Mucosa of stomach (tissue), 1 donor: ENCODE results near the gene DCST2.

Experiments
- H3K27me3 ChIP-seq: one replicate; pipeline ENCODE4 v1.7.0; 2013; ENCODE audit warnings: mild to moderate bottlenecking, low read length; ENCODE audit not compliant: control insufficient read depth, insufficient read depth
- H3K36me3 ChIP-seq: one replicate; pipeline ENCODE4 v1.7.0; 2013; ENCODE audit warnings: low read length; ENCODE audit not compliant: control insufficient read depth, insufficient read depth
- H3K4me1 ChIP-seq: one replicate; pipeline ENCODE4 v1.7.0; 2013; ENCODE audit warnings: mild to moderate bottlenecking, low read length; ENCODE audit not compliant: control insufficient read depth, insufficient read depth
- H3K4me3 ChIP-seq: one replicate; pipeline ENCODE4 v1.7.0; 2013; ENCODE audit warnings: low read length
- H3K9ac ChIP-seq: one replicate; pipeline ENCODE4 v1.7.0; 2013; ENCODE audit warnings: mild to moderate bottlenecking, low read length, moderate library complexity
- H3K9me3 ChIP-seq: one replicate; pipeline ENCODE4 v1.7.0; 2013; ENCODE audit warnings: mild to moderate bottlenecking, low read length, moderate library complexity; ENCODE audit not compliant: control insufficient read depth
- donor health status: Pancreatic carcinoma.

DCST2 gene

DNA sequence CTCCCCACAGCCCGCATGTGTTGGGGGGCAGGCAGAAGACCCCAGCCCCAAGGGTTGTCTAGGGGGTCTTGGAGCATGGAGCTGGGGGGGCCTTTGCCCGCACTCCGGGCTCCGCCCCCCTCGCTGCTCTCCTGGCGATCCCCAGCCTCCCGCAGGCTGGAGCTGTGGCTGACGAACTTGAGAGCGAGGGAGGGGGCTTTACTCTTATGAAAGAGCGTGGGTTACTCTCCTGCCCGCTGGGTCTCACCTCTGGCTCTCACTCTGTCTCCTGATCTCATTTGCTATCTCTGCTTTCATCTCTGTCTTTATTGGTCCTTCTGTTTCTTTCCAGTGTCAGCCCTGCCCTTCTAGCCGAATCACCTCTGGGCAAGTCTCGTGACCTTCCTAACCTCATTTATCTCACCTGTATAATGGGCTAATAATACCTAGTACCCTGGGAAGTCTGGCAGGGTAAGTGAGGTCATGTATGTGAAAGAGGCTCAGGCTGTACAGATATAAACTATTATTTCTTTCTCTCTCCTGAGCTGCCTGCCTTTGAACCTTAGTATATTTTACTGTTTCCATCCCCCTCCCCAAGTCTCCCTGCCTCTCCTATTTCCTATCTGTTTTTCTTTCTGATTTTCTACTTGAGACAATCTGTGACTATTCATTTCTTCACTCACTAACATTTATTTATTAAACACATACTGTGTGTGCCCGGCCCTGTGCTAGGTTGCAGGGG is 30.7 kb upstream of the DCST2 start:
- H3K9ac ChIP-seq = peak overlapping the region; percentile 70
- H3K9me3 ChIP-seq = no peaks in the 10 kb centered on the region
- H3K4me3 ChIP-seq = peak overlapping the region; percentile 61
- no peaks in the 10 kb centered on the region for H3K36me3 ChIP-seq
- no peaks in the 10 kb centered on the region for H3K27me3 ChIP-seq
- peaks cover 33% of the 10 kb centered on the region for H3K4me1 ChIP-seq

DNA sequence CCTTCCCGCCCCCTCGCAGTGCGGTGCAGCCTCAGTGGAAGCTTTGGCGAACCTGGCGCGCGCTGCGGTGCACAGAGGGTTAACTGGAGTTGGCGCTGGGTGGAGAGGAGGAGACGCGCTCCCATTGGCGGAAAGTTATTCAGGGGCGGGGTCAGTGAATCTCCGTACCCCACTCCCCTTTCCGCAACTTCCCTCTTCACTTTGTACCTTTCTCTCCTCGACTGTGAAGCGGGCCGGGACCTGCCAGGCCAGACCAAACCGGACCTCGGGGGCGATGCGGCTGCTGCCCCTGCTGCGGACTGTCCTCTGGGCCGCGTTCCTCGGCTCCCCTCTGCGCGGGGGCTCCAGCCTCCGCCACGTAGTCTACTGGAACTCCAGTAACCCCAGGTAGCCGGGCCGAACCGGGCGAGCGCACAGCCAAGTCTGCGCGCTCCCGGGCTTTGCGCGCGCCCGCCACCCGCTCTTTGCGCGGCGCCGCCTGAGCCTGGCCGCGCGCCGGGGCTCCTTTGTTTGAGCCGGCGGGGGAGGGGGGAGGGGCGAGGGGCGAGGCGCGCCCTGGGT is 30.0 kb upstream of the DCST2 start, which contains the start of gene EFNA4:
Gene EFNA4 (plus strand): TSS at position 191 of the 561 bp plus-strand sequence. CDS start 84 bp downstream, at position 275.
- H3K27me3 ChIP-seq = no peaks in the 10 kb centered on the region
- H3K4me3 ChIP-seq = peak within 1 kb of the TSS; percentile 61
- peaks cover 33% of the 10 kb centered on the region for H3K4me1 ChIP-seq
- no peaks in the 10 kb centered on the region for H3K9me3 ChIP-seq
- H3K36me3 ChIP-seq = no peaks in the 10 kb centered on the region
- peak within 1 kb of the TSS; percentile 70 for H3K9ac ChIP-seq

DNA sequence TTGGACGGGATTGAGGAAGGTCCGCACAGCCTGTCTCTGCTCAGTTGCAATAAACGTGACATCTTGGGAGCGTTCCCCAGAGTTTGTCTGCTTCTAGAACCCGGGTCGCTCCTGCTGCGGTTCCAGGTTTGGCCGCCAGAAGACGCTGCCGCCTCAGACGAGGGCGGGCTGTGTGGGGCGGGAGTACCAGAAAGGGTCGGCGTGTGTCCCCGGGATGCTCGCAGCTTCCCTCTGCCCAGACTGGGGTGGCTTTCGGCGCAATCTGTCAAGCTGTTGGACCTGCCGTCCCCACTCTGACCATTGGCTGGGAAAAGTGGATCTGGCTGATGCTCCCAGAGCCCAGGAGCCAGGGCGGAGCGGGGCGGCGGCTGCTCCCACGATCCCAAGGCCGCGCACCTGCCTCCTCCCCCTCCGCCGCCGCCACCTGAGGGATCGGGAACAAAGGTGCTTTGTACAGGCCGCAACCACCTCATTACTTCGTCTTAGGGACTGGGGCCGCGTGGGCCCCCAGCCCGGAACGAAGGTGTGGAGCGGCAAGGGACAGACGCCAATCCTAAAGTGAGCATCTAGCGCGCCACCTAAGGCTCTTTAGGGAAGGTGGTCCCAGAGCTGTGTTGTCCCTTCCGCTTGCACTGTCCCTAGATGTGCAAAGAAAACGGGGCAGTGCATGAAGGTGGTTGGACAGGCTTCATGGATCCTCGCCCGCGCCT is 29.3 kb upstream of the DCST2 start:
- Histone ChIP-seq H3K4me3 (peak overlapping the region; percentile 61), H3K27me3 (no peaks in the 10 kb centered on the region), H3K9me3 (no peaks in the 10 kb centered on the region), H3K36me3 (no peaks in the 10 kb centered on the region), H3K4me1 (peaks cover 33% of the 10 kb centered on the region), H3K9ac (peak overlapping the region; percentile 70)

DNA sequence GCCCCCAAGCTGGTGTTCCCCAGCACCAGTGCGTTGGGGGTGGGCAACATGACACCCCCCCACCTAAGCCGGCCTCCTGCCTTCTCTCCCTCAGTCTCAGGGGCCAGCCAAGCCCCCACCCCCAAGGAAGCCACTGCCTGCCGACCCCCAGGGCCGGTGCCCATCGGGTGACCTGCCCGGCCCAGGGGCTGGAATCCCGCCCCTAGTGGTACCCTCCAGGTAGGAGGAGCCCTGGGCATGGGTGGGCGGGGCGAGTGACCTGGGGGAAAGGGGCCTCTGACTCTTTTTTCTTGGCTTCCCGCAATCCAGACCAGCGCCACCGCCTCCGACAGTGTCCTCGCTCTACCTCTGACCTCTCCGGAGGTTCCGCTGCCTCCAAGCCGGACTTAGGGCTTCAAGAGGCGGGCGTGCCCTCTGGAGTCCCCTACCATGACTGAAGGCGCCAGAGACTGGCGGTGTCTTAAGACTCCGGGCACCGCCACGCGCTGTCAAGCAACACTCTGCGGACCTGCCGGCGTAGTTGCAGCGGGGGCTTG is 28.6 kb upstream of the DCST2 start:
- no peak overlapping the region for H3K4me3 ChIP-seq
- peaks cover 33% of the 10 kb centered on the region for H3K4me1 ChIP-seq
- H3K9ac ChIP-seq = no peak overlapping the region
- no peaks in the 10 kb centered on the region for H3K36me3 ChIP-seq
- H3K27me3 ChIP-seq = no peaks in the 10 kb centered on the region
- H3K9me3 ChIP-seq = no peaks in the 10 kb centered on the region

DNA sequence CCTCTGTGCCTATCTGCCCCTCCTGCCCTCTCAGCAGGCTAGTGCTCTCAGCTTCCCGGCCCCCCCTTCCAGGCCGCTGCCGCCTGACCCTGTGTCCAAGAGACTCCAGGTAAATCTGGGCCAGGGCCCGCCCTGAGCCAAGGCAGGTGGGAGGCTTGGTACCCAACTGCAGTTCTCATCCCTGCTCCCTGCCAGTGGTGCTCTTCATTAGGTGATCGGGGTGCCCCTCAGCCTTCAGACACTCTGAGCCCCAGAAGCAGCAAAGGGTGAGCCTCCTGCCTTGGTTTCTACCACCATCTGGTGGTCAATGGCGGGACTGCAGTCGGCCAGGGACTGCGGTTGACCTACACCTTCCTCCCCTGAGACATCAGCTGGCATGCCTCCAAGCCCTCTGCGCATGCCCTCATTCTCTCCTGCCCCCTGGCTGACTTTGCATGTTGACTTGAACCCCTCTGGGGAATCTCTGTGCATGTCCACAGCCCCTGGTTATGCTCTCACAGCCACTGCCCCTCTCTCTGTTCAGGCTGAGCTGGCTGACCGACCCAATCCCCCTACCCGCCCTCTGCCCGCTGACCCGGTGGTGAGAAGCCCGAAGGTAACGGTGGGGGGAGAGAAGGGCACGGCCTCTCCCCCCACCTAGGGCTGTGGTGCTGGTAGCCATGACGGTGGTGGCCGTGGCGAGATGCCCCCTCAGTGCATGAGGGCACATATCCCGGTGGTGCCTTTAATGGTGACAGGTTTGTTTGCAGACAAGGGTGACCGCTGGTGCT is 28.0 kb upstream of the DCST2 start:
- Histone ChIP-seq H3K4me1 (peaks cover 33% of the 10 kb centered on the region), H3K27me3 (no peaks in the 10 kb centered on the region), H3K9me3 (no peaks in the 10 kb centered on the region), H3K9ac (no peak overlapping the region), H3K36me3 (no peaks in the 10 kb centered on the region), H3K4me3 (no peak overlapping the region)

DNA sequence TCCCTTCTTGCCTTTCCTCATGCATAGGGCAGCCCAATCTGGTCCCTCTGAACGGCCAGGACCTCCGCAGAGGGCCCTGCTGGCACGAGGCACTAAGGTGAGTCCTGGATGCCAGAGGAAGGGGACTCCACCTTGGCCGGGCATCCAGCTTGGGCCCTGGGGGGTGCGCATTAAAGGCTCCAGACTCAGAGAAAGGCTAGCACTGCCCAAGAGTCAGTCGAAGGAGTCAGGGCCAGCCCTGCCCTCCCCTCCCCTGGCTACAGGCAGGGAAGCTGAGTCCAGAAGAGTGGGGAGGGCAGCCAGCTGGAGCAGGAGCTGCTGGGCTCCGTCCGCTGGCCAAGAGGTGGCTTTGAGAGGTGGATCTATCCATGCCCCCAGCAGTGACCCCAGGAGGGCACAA is 27.2 kb upstream of the DCST2 start:
- peaks cover 5% of the 10 kb centered on the region for H3K36me3 ChIP-seq

DNA sequence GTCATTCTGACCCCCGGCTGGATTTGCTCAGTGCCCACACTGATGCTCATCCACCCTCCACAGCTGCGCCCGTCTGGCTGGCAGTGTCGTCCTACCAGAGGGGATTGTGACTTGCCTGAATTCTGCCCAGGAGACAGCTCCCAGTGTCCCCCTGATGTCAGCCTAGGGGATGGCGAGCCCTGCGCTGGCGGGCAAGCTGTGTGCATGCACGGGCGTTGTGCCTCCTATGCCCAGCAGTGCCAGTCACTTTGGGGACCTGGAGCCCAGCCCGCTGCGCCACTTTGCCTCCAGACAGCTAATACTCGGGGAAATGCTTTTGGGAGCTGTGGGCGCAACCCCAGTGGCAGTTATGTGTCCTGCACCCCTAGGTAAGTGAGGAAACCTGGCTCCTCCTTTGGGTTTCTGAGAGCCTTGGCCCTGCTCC is 24.2 kb upstream of the DCST2 start:
- Histone ChIP-seq H3K9ac (no peak overlapping the region), H3K27me3 (no peaks in the 10 kb centered on the region), H3K4me1 (peaks cover 26% of the 10 kb centered on the region), H3K36me3 (peaks cover 5% of the 10 kb centered on the region), H3K9me3 (no peaks in the 10 kb centered on the region), H3K4me3 (no peak overlapping the region)

More for the DNA sequence above, 27.2 kb upstream of the DCST2 start:
- Histone ChIP-seq H3K9ac (no peak overlapping the region), H3K27me3 (no peaks in the 10 kb centered on the region), H3K9me3 (no peaks in the 10 kb centered on the region), H3K4me3 (no peak overlapping the region), H3K4me1 (peaks cover 33% of the 10 kb centered on the region)

DNA sequence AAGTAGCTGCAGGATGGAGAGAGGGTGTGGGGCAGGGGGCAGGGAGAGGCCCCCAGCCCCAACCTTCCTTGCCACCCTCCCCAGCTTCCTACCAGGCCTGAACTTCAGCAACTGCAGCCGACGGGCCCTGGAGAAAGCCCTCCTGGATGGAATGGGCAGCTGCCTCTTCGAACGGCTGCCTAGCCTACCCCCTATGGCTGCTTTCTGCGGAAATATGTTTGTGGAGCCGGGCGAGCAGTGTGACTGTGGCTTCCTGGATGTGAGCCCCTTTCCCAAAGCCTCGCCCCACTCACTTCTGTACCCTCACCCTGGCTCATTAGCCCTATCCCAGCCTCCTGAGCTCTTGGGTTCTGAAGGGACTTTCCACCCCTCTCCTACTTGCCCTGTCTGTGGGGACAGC is 23.5 kb upstream of the DCST2 start:
- Histone ChIP-seq H3K9ac (no peak overlapping the region), H3K9me3 (no peaks in the 10 kb centered on the region), H3K4me1 (peaks cover 26% of the 10 kb centered on the region), H3K36me3 (peaks cover 5% of the 10 kb centered on the region), H3K4me3 (no peak overlapping the region), H3K27me3 (no peaks in the 10 kb centered on the region)

DNA sequence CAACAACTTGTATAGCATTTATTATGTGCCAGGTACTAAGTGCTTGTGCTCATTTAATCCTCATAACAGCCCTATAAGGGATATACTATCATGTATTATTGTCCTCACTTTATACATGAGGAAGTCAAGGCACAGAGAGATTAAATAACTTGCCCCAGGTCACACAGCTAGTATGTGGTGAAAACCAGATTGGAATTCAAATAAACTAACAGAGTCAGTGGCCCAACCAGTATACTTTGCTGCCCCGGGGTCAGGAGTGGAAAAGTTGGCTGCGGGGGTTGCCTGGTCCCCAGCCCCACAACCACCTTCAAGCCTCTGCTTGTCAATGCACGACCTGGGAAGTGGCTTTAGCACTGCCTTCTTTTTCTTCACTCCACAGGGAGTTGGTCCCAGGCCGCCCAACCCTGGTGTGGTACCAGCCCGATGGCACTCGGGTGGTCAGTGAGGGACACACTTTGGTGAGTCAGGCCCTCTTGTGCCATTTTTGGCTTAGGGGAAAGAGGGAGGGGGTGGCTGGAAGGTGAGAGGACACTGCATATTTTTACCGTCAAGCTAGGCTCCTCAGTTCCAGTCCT is 20.0 kb upstream of the DCST2 start:
- no peak overlapping the region for H3K9ac ChIP-seq
- peaks cover 34% of the 10 kb centered on the region for H3K4me1 ChIP-seq
- H3K9me3 ChIP-seq = no peaks in the 10 kb centered on the region
- H3K4me3 ChIP-seq = no peak overlapping the region
- no peaks in the 10 kb centered on the region for H3K27me3 ChIP-seq
- H3K36me3 ChIP-seq = peaks cover 5% of the 10 kb centered on the region

DNA sequence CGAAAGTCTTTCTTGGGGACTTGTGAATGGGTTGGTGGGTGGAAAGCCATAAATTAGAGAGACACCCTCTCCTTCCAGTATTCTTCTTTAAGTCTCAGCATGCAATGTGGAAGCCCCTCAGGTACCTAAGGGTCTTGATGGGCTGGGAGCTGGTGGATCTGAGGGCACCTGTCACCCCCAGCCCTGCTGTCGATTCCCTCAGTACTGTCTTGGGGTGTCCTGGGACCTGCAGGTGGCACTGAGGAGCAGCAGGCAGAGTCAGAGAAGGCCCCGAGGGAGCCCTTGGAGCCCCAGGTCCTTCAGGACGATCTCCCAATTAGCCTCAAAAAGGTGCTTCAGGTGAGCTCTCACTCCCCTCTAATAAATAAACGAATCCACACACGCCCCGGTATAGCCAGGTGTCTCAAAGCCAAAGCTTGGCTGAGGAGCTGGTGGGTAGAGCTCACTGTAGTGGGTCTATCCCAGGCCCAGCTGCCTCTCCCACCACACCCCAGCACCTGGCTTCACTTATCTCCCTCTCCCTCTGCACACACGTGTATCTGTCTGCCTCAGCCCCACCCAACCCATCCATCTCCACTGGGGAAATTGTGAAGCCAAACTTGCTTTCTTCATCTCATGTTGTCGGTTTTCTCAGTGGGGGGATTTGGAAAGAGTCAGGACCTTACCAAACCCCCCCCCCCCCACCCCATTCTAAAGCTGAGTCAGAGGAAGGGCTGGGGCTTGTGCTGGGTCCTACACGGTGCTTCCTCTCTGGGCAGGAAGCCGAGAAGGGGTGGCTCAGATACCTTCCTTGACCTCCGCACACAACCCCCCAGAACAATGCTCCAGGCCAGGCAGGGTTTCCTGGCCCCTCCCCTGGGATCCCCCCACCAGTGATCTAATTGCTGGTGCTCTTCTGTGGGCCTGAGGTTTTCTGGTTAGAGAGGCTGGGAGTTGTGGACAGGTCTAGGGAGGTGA is 19.1 kb upstream of the DCST2 start:
- H3K36me3 ChIP-seq = peaks cover 5% of the 10 kb centered on the region
- peak overlapping the region; percentile 10 for H3K4me3 ChIP-seq
- H3K9me3 ChIP-seq = no peaks in the 10 kb centered on the region
- H3K27me3 ChIP-seq = no peaks in the 10 kb centered on the region
- peaks cover 34% of the 10 kb centered on the region for H3K4me1 ChIP-seq
- peak overlapping the region; percentile 65 for H3K9ac ChIP-seq
